Caco-2 (cell line): ENCODE data around the gene PADI3. TPM values are rescaled to one million over a fixed set of nuclear protein-coding genes. Genes with fewer than 3 reads are reported as not detected.

ENCODE experiments used
- BruUV-seq: library from RNA; stranded (reverse); fragments of 400-500 nt; replicated peaks from 2 replicates; lab custom pipeline; 2021; lab: Mats Ljungman, UMichigan
- CTCF ChIA-PET: fragments of 300-600 bp; sonication (Branson Sonifier 250); formaldehyde crosslinking; loops from one replicate; lab custom pipeline; 2022; ENCODE audit warnings: antibody characterized with exemption; lab: Charles Lee
- POLR2A ChIA-PET: fragments of 300-600 bp; sonication (Branson Sonifier 250); formaldehyde crosslinking; loops from one replicate; lab custom pipeline; 2022; ENCODE audit warnings: antibody characterized with exemption; lab: Charles Lee
- DNase-seq, 2 experiments: peaks; one replicate each; pipeline versions ENCODE4 v3.0.0 to v3.0.0-alpha.2; 2020 to 2022
- H3K27me3 ChIP-seq: replicated peaks from 2 replicates; pipeline ENCODE4 v1.6.0; 2011; ENCODE audit warnings: low read length; ENCODE audit not compliant: control insufficient read depth, insufficient read depth
- H3K36me3 ChIP-seq: 2 replicates; pipeline ENCODE4 v1.5.1; 2011; ENCODE audit warnings: low read length; ENCODE audit not compliant: control insufficient read depth, insufficient read depth
- H3K4me1 ChIP-seq: fragments of 250-450 bp; sonication (Bioruptor Pico); 2 replicates; pipeline ENCODE4 v1.5.1; 2020; ENCODE audit warnings: mild to moderate bottlenecking
- H3K4me3 ChIP-seq: 2 replicates; pipeline ENCODE4 v1.5.1; 2011; ENCODE audit warnings: low read depth, mild to moderate bottlenecking, control low read depth, low read length
- H3K9me3 ChIP-seq: fragments of 250-450 bp; sonication (Bioruptor Pico); 2 replicates; pipeline ENCODE4 v1.5.1; 2020; ENCODE audit warnings: mild to moderate bottlenecking, moderate library complexity
- H3K27ac Mint-ChIP-seq: one replicate; pipeline ENCODE4 v1.8.0; 2022; ENCODE audit warnings: mixed read lengths; ENCODE audit not compliant: unreplicated experiment
- H3K27me3 Mint-ChIP-seq: one replicate; pipeline ENCODE4 v1.8.0; 2022; ENCODE audit warnings: mixed read lengths; ENCODE audit not compliant: insufficient read depth, unreplicated experiment
- H3K36me3 Mint-ChIP-seq: one replicate; pipeline ENCODE4 v1.8.0; 2022; ENCODE audit warnings: mild to moderate bottlenecking, mixed read lengths; ENCODE audit not compliant: insufficient read depth, unreplicated experiment
- H3K4me1 Mint-ChIP-seq: one replicate; pipeline ENCODE4 v1.8.0; 2022; ENCODE audit warnings: low read depth, mixed read lengths; ENCODE audit not compliant: unreplicated experiment
- H3K4me3 Mint-ChIP-seq: one replicate; pipeline ENCODE4 v1.8.0; 2022; ENCODE audit warnings: mild to moderate bottlenecking, moderate library complexity, mixed read lengths; ENCODE audit not compliant: unreplicated experiment
- H3K9me3 Mint-ChIP-seq: one replicate; pipeline ENCODE4 v1.8.0; 2022; ENCODE audit warnings: mixed read lengths; ENCODE audit not compliant: unreplicated experiment
- CTCF ChIP-seq, 2 experiments: fragments of 200-600 bp in 1 of 2; IDR thresholded peaks; 1 replicate in 1 of 2; 2 replicates in 1 of 2; pipeline versions ENCODE4 v1.5.1 to v1.8.0; 2011 to 2022; ENCODE audit warnings: antibody characterized with exemption in 1 of 2, control low read depth in 1 of 2, inconsistent platforms in 1 of 2, low read depth in 1 of 2, low read length in 1 of 2, mild to moderate bottlenecking in 1 of 2, moderate library complexity in 1 of 2; ENCODE audit not compliant: insufficient read depth in 1 of 2, severe bottlenecking in 1 of 2, unreplicated experiment in 1 of 2
- intact Hi-C: fragments of 100-400 bp; cut with micrococcal nuclease; formaldehyde crosslinking; loops from one replicate; pipeline ENCODE4 v1.10.0; 2022; ENCODE audit not compliant: unreplicated experiment
- total RNA-seq: library from RNA; stranded (reverse); gene quantifications from 2 replicates; pipeline ENCODE4 v1.2.3, GENCODE V29; 2022

PADI3 gene
- total RNA-seq, 1 experiment from 2014 or later, result not detected

GRCh38 chr1:17281775-17282181 lies 32.9 kb downstream of the PADI3 start:
- TF ChIP-seq CTCF (IDR thresholded peaks at IDR 0.05; ENCODE audit: insufficient read depth in 1 of 2, low read depth in 1 of 2, low read length in 1 of 2, severe bottlenecking in 1 of 2, unreplicated experiment in 1 of 2), result no peak
- Histone ChIP-seq H3K36me3 (no peaks in the 10 kb centered on the region), H3K4me1 (no peaks in the 10 kb centered on the region), H3K4me3 (no peak overlapping the region), H3K9me3 (no peaks in the 10 kb centered on the region), H3K27me3 (no peaks in the 10 kb centered on the region; the same call in 1 of the 2 replicates)
- Mint-ChIP-seq H3K36me3 (no peaks in the 10 kb centered on the region), H3K27me3 (no peaks in the 10 kb centered on the region), H3K27ac (no peak overlapping the region), H3K4me3 (no peak overlapping the region), H3K4me1 (no peaks in the 10 kb centered on the region), H3K9me3 (no peaks in the 10 kb centered on the region)
- intact Hi-C loops, result no loop called here
- DNase-seq, result no peak
- POLR2A ChIA-PET, result no interaction called here
- no TSS peak for BruUV-seq
- CTCF ChIA-PET, result no interaction called here

- no peaks in the 10 kb centered on the region for H3K36me3 Mint-ChIP-seq
- H3K4me1 Mint-ChIP-seq, result no peaks in the 10 kb centered on the region
- Histone ChIP-seq H3K4me3 (no peak overlapping the region), H3K9me3 (no peaks in the 10 kb centered on the region), H3K36me3 (no peaks in the 10 kb centered on the region), H3K4me1 (no peaks in the 10 kb centered on the region), H3K27me3 (no peaks in the 10 kb centered on the region; the same call in 1 of the 2 replicates)
- no peak overlapping the region for H3K4me3 Mint-ChIP-seq
- BruUV-seq, result no TSS peak
- no peak overlapping the region for H3K27ac Mint-ChIP-seq
- H3K9me3 Mint-ChIP-seq, result no peaks in the 10 kb centered on the region
- H3K27me3 Mint-ChIP-seq, result no peaks in the 10 kb centered on the region
- CTCF ChIA-PET, result no interaction called here
- intact Hi-C loops, result no loop called here
- POLR2A ChIA-PET, result no interaction called here
- no peak for DNase-seq
- no peak for TF ChIP-seq CTCF (IDR thresholded peaks at IDR 0.05; ENCODE audit: insufficient read depth in 1 of 2, low read depth in 1 of 2, low read length in 1 of 2, severe bottlenecking in 1 of 2, unreplicated experiment in 1 of 2)
These were observed 33.9 kb downstream of the PADI3 start for GRCh38 chr1:17282836-17283235.

- Histone ChIP-seq H3K27me3 (no peaks in the 10 kb centered on the region; the same call in 1 of the 2 replicates), H3K9me3 (no peaks in the 10 kb centered on the region), H3K36me3 (no peaks in the 10 kb centered on the region), H3K4me3 (no peak overlapping the region), H3K4me1 (no peaks in the 10 kb centered on the region)
- TF ChIP-seq CTCF (IDR thresholded peaks at IDR 0.05; ENCODE audit: insufficient read depth in 1 of 2, low read depth in 1 of 2, low read length in 1 of 2, severe bottlenecking in 1 of 2, unreplicated experiment in 1 of 2), result no peak
- no peak overlapping the region for H3K4me3 Mint-ChIP-seq
- H3K36me3 Mint-ChIP-seq, result no peaks in the 10 kb centered on the region
- no peak for DNase-seq
- H3K9me3 Mint-ChIP-seq, result no peaks in the 10 kb centered on the region
- no TSS peak for BruUV-seq
- no peaks in the 10 kb centered on the region for H3K4me1 Mint-ChIP-seq
- ChIA-PET POLR2A (no interaction called here), CTCF (no interaction called here)
- intact Hi-C loops, result no loop called here
- no peaks in the 10 kb centered on the region for H3K27me3 Mint-ChIP-seq
- H3K27ac Mint-ChIP-seq, result no peak overlapping the region
These were observed 37.7 kb downstream of the PADI3 start for GRCh38 chr1:17286646-17287045.
